ENCODE results near the gene ANKRD39. TPM values are rescaled to one million over a fixed set of nuclear protein-coding genes. Genes with fewer than 3 reads are reported as not detected.

The ANKRD39 gene
- total and polyA plus RNA-seq, 10 of the 15 experiments (the other 5 are each of a cell fraction or from before 2014, with no cell fraction given), result 7.4 to 36.2 (median 23.7) TPM

DNA sequence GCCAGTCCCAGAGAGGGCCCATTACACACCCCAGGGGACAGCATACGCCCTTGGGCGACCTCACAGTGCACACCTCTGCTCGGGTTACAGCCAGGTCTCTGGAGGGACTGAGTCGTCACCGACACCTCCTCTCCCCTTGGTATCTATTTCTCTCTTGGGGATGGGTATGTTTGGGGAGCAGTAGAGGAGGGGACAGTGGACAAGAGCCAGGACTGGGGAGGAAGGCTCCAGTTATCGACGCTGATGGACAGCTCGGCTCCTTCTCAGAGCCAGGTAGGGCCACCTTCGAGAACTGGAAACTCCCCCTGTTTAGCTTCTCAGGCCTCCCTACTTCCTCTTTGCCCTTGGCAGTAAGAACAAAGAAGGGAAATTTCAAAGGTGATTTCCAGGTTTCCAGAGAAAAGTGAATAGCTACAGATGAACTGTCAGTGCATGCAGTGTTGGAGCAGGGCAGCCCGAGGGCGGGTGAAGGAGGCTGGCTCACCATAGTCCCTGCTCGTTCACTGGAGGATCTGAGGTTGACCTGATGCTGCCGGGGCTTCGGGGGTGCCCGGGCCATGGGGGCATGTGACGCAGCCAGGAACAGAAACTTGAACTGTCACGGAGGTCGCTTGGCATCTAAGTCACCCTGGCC is 16.5 kb upstream of the ANKRD39 start (continued):
- TF ChIP-seq, protein P1, sequence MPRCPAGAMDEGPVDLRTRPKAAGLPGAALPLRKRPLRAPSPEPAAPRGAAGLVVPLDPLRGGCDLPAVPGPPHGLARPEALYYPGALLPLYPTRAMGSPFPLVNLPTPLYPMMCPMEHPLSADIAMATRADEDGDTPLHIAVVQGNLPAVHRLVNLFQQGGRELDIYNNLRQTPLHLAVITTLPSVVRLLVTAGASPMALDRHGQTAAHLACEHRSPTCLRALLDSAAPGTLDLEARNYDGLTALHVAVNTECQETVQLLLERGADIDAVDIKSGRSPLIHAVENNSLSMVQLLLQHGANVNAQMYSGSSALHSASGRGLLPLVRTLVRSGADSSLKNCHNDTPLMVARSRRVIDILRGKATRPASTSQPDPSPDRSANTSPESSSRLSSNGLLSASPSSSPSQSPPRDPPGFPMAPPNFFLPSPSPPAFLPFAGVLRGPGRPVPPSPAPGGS (IDR thresholded peaks at IDR 0.05; ENCODE audit: borderline replicate concordance, insufficient read depth, low read depth, low read length, poor library complexity, severe bottlenecking), result no peak
- TF ChIP-seq, protein P2, sequence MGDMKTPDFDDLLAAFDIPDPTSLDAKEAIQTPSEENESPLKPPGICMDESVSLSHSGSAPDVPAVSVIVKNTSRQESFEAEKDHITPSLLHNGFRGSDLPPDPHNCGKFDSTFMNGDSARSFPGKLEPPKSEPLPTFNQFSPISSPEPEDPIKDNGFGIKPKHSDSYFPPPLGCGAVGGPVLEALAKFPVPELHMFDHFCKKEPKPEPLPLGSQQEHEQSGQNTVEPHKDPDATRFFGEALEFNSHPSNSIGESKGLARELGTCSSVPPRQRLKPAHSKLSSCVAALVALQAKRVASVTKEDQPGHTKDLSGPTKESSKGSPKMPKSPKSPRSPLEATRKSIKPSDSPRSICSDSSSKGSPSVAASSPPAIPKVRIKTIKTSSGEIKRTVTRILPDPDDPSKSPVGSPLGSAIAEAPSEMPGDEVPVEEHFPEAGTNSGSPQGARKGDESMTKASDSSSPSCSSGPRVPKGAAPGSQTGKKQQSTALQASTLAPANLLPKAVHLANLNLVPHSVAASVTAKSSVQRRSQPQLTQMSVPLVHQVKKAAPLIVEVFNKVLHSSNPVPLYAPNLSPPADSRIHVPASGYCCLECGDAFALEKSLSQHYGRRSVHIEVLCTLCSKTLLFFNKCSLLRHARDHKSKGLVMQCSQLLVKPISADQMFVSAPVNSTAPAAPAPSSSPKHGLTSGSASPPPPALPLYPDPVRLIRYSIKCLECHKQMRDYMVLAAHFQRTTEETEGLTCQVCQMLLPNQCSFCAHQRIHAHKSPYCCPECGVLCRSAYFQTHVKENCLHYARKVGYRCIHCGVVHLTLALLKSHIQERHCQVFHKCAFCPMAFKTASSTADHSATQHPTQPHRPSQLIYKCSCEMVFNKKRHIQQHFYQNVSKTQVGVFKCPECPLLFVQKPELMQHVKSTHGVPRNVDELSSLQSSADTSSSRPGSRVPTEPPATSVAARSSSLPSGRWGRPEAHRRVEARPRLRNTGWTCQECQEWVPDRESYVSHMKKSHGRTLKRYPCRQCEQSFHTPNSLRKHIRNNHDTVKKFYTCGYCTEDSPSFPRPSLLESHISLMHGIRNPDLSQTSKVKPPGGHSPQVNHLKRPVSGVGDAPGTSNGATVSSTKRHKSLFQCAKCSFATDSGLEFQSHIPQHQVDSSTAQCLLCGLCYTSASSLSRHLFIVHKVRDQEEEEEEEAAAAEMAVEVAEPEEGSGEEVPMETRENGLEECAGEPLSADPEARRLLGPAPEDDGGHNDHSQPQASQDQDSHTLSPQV (IDR thresholded peaks at IDR 0.05), result no peak
- 0 out of 2 replicates have a peak, but pooled peaks have one; percentile 21 for TF ChIP-seq TBL1XR1 (IDR thresholded peaks at IDR 0.05; ENCODE audit: low read depth, low read length)
- TF ChIP-seq EP300 (IDR thresholded peaks at IDR 0.05; ENCODE audit: borderline replicate concordance in 1 of 2, control insufficient read depth in 1 of 2, low read depth in 2 of 2, low read length in 2 of 2), result peak in 1 of 2 experiments; percentile 58; a peak in 2 of 4 replicates
- TF ChIP-seq, protein P3, sequence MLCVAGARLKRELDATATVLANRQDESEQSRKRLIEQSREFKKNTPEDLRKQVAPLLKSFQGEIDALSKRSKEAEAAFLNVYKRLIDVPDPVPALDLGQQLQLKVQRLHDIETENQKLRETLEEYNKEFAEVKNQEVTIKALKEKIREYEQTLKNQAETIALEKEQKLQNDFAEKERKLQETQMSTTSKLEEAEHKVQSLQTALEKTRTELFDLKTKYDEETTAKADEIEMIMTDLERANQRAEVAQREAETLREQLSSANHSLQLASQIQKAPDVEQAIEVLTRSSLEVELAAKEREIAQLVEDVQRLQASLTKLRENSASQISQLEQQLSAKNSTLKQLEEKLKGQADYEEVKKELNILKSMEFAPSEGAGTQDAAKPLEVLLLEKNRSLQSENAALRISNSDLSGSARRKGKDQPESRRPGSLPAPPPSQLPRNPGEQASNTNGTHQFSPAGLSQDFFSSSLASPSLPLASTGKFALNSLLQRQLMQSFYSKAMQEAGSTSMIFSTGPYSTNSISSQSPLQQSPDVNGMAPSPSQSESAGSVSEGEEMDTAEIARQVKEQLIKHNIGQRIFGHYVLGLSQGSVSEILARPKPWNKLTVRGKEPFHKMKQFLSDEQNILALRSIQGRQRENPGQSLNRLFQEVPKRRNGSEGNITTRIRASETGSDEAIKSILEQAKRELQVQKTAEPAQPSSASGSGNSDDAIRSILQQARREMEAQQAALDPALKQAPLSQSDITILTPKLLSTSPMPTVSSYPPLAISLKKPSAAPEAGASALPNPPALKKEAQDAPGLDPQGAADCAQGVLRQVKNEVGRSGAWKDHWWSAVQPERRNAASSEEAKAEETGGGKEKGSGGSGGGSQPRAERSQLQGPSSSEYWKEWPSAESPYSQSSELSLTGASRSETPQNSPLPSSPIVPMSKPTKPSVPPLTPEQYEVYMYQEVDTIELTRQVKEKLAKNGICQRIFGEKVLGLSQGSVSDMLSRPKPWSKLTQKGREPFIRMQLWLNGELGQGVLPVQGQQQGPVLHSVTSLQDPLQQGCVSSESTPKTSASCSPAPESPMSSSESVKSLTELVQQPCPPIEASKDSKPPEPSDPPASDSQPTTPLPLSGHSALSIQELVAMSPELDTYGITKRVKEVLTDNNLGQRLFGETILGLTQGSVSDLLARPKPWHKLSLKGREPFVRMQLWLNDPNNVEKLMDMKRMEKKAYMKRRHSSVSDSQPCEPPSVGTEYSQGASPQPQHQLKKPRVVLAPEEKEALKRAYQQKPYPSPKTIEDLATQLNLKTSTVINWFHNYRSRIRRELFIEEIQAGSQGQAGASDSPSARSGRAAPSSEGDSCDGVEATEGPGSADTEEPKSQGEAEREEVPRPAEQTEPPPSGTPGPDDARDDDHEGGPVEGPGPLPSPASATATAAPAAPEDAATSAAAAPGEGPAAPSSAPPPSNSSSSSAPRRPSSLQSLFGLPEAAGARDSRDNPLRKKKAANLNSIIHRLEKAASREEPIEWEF (IDR thresholded peaks at IDR 0.05; ENCODE audit: insufficient replicate concordance, low read depth, low read length), result no peak
- no peak for TF ChIP-seq CHD4 (IDR thresholded peaks at IDR 0.05)
- TF ChIP-seq, protein P4, sequence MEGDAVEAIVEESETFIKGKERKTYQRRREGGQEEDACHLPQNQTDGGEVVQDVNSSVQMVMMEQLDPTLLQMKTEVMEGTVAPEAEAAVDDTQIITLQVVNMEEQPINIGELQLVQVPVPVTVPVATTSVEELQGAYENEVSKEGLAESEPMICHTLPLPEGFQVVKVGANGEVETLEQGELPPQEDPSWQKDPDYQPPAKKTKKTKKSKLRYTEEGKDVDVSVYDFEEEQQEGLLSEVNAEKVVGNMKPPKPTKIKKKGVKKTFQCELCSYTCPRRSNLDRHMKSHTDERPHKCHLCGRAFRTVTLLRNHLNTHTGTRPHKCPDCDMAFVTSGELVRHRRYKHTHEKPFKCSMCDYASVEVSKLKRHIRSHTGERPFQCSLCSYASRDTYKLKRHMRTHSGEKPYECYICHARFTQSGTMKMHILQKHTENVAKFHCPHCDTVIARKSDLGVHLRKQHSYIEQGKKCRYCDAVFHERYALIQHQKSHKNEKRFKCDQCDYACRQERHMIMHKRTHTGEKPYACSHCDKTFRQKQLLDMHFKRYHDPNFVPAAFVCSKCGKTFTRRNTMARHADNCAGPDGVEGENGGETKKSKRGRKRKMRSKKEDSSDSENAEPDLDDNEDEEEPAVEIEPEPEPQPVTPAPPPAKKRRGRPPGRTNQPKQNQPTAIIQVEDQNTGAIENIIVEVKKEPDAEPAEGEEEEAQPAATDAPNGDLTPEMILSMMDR (IDR thresholded peaks at IDR 0.05 in 2 of 3, conservative IDR thresholded peaks at IDR 0.05 in 1 of 3; ENCODE audit: control insufficient read depth in 2 of 3, extremely low read depth in 1 of 3, insufficient read depth in 1 of 3, low read depth in 3 of 3, low read length in 3 of 3), result no peak
- no peak for TF ChIP-seq REST (IDR thresholded peaks at IDR 0.05; ENCODE audit: low read depth, low read length)
- 0 out of 2 replicates have a peak, but pooled peaks have one; percentile 4 for TF ChIP-seq TCF12 (IDR thresholded peaks at IDR 0.05; ENCODE audit: low read depth, low read length)
- peak; percentile 33; the same call in 1 of the 2 replicates for TF ChIP-seq POLR2AphosphoS2 (IDR thresholded peaks at IDR 0.05; ENCODE audit: low read depth, low read length)

Measured in GM12878 (cell line).